HG02840 (cell line): ENCODE results near the gene METTL25.

Experiments
- ATAC-seq: cut with Tn5 transposase; IDR thresholded peaks from one replicate; pipeline ENCODE4 v1.9.1; 2021; ENCODE audit warnings: mild to moderate bottlenecking, moderate library complexity, moderate number of reproducible peaks; ENCODE audit not compliant: unreplicated experiment, low FRiP score

Gene METTL25

GRCh38 chr12:82522285-82522684 is 164.0 kb downstream of the METTL25 start:
- no peak for ATAC-seq

- no peak for ATAC-seq
Measured at GRCh38 chr12:82522762-82523161, 164.4 kb downstream of the METTL25 start.

DNA sequence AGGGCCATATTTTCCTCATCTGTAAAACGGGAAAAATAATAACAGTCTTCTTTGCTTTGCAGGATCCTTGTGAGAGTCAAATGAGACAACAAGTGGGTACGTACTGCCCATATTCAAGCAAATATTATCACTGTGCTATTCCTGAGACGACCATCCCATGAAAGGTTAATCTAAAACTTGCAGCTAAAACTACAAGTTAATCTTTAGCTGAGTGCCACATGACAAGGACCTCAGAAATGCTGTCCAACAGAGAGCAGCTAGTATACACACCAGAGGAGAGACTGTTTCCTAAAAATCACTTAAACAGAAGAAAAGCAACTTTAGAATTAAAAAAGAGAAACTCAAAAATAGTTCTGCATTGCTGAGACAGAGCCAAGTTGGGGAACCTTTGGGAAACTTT is 165.7 kb downstream of the METTL25 start:
- ATAC-seq: peak; percentile 67

GRCh38 chr12:82524641-82525040 is 166.3 kb downstream of the METTL25 start:
- ATAC-seq: no peak

DNA sequence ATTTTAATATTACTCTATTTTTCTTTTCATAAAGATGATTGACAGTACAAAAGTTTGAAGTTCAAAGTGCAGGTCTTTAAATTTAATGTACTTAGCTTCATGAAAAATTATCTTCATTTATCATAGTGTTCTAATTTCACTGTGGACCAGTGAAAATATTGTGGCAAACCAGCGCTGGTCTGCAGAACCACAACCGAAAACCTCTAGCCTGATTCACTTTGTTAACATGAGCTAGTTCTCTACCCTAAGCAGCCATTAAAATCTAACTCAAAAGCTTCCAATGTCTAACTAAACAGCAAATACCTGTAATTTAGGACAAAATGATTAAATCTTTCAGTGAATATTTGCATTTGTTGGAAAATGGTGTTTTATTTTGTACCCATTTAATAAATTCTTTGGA is 167.3 kb downstream of the METTL25 start:
- ATAC-seq: no peak

DNA sequence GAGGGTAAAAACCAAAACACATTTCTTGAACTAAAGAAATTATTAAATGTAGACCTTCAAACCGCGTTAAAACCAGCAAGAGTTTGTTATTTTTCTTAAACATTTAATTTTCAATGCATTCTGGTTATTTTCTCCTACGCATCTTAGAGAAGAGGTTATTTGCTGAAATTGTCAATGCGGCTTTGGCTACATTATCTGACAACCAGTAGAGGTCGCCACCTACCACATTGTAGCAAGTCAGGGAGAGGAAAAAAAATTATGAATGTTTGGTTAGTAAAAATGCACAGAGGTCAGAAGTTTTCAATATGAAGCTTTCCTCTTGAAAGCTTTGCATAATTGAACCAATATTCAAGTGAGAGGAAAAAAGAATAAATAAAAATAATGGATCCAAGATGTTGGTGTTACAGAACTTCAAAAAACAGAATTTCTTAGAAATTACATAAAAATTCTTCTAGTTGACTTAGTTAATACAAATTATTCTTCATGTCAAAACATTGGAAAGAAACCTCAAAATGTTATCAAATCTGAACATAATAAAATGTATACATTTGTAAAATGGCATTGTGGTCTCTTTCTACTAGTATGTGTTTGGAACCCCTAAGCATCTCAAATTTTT is 168.9 kb downstream of the METTL25 start:
- ATAC-seq: no peak
